CD4-positive, alpha-beta T cell (primary cell): ENCODE measurements around the gene SLC35B1. TPM values are rescaled to one million over a fixed set of nuclear protein-coding genes. Genes with fewer than 3 reads are reported as not detected.

ENCODE experiments used
- ATAC-seq: fragments of 200-7000 bp; cut with Tn5 transposase; one replicate; pipeline ENCODE4 v1.10.0; 2022; ENCODE audit warnings: mild to moderate bottlenecking; ENCODE audit not compliant: poor library complexity
- CTCF ChIA-PET: fragments of 350-600 bp; sonication (Branson Sonifier 250); formaldehyde crosslinking; loops from one replicate; lab custom pipeline; 2021; ENCODE audit warnings: antibody characterized with exemption, inconsistent platforms; lab: Charles Lee
- POLR2A ChIA-PET: fragments of 350-600 bp; sonication (Branson Sonifier 250); formaldehyde crosslinking; loops from one replicate; lab custom pipeline; 2021; ENCODE audit warnings: antibody characterized with exemption, inconsistent platforms; lab: Charles Lee
- DNase-seq, 14 experiments: peaks; one replicate each; pipeline ENCODE4 v3.0.0-alpha.2; 2013 to 2020; ENCODE audit warnings: mixed read lengths in 2 of 14
- H3K27ac ChIP-seq, 2 donors: one replicate each; pipeline versions ENCODE4 v1.5.1 to v1.7.0; 2013; ENCODE audit warnings: low read length in 2 of 2, low read depth in 1 of 2, mild to moderate bottlenecking in 1 of 2
- H3K27me3 ChIP-seq, 2 experiments: 1 replicate in 1 of 2; 2 replicates in 1 of 2; pipeline versions ENCODE4 v1.6.1 to v1.7.0; 2013; ENCODE audit warnings: low read length in 2 of 2, control low read depth in 1 of 2, mild to moderate bottlenecking in 1 of 2, moderate library complexity in 1 of 2; ENCODE audit not compliant: insufficient read depth in 2 of 2, control insufficient read depth in 1 of 2
- H3K36me3 ChIP-seq: one replicate; pipeline ENCODE4 v1.6.1; 2013; ENCODE audit warnings: low read length, control low read depth; ENCODE audit not compliant: insufficient read depth
- H3K4me1 ChIP-seq: one replicate; pipeline ENCODE4 v1.6.1; 2013; ENCODE audit warnings: low read length, control low read depth; ENCODE audit not compliant: insufficient read depth
- H3K4me3 ChIP-seq: one replicate; pipeline ENCODE4 v1.5.1; 2013; ENCODE audit warnings: mild to moderate bottlenecking, low read length, moderate library complexity
- H3K9me3 ChIP-seq, 2 experiments: 1 replicate in 1 of 2; 2 replicates in 1 of 2; pipeline versions ENCODE4 v1.6.1 to v1.7.0; 2013; ENCODE audit warnings: low read length in 2 of 2, mild to moderate bottlenecking in 2 of 2, control low read depth in 1 of 2, moderate library complexity in 1 of 2; ENCODE audit not compliant: control insufficient read depth in 1 of 2, insufficient read depth in 1 of 2
- H3K27ac Mint-ChIP-seq: one replicate; pipeline ENCODE4 v1.8.0; 2020; ENCODE audit warnings: mixed read lengths
- H3K27me3 Mint-ChIP-seq: one replicate; pipeline ENCODE4 v1.8.0; 2021; ENCODE audit warnings: mixed read lengths
- H3K36me3 Mint-ChIP-seq: one replicate; pipeline ENCODE4 v1.8.0; 2021; ENCODE audit warnings: low read depth, mixed read lengths
- H3K4me1 Mint-ChIP-seq: one replicate; pipeline ENCODE4 v1.8.0; 2021; ENCODE audit warnings: low read depth, mixed read lengths
- H3K4me3 Mint-ChIP-seq: one replicate; pipeline ENCODE4 v1.8.0; 2020; ENCODE audit warnings: mild to moderate bottlenecking, mixed read lengths
- H3K9me3 Mint-ChIP-seq: one replicate; pipeline ENCODE4 v1.8.0; 2020; ENCODE audit warnings: mixed read lengths
- intact Hi-C, 2 experiments: fragments of 100-400 bp; cut with DNase I in 1 of 2; cut with micrococcal nuclease in 1 of 2; formaldehyde crosslinking; loops; one replicate each; pipeline versions ENCODE4 v1.15.1 to v1.9.0; 2023 to 2025; cut with DNase I, micrococcal nuclease
- total RNA-seq, 174 experiments: library from RNA in 2 of 174; stranded (reverse) in 2 of 174; gene quantifications; one replicate each; pipeline ENCODE4 v1.2.3 and lab custom pipeline; 2021 to 2026
- TF ChIP-seq, protein P1 (sequence below): fragments of 200-600 bp; IDR thresholded peaks from one replicate; pipeline ENCODE4 v1.8.0; 2022; ENCODE audit warnings: antibody characterized with exemption, mild to moderate bottlenecking

SLC35B1 gene
- total RNA-seq, 2 experiments from 2014 or later: 44.0 to 46.8 TPM

DNA sequence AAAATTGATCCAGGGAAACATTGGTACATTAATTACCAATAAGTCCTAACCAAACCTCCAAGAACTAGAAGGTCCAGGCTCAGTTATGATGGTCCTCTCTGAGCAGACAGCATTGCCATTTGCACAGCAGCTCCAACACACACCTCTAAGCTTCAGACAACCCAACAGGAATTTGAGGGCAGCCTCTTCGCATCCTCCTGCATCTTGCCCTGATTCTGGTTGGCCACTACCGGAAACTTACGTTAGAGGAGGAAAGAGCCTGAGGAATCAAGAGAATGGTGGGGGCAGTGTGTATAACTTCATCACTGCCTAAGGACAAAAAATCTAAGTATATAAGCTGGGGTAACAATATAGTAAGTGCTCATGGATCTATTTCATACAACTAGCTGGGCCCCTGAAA is 40.5 kb upstream of the SLC35B1 start:
- Mint-ChIP-seq H3K4me3 (peak overlapping the region; percentile 72), H3K27me3 (no peaks in the 10 kb centered on the region), H3K4me1 (peaks cover 71% of the 10 kb centered on the region), H3K36me3 (peaks cover 60% of the 10 kb centered on the region), H3K27ac (peak overlapping the region; percentile 97), H3K9me3 (no peaks in the 10 kb centered on the region)
- peak in 6 of 14 experiments; percentile 26 to 79 (median 58) for DNase-seq
- H3K4me1 ChIP-seq: peaks cover 90% of the 10 kb centered on the region
- ChIA-PET CTCF (interaction anchor here (0.9 to 4.6 kb wide), 8 partner anchors 11 to 192 kb away, joined by 3 to 19 read pairs (median 5); partner anchors contain the start of genes FAM117A, KAT7 and SLC35B1), POLR2A (interaction anchor here (0.6 to 6.9 kb wide), 11 partner anchors 10 to 147 kb away, joined by 3 to 218 read pairs (median 7); partner anchors contain the start of genes FAM117A, KAT7 and SLC35B1)
- peak; percentile 20 for ATAC-seq
- TF ChIP-seq, protein P1, sequence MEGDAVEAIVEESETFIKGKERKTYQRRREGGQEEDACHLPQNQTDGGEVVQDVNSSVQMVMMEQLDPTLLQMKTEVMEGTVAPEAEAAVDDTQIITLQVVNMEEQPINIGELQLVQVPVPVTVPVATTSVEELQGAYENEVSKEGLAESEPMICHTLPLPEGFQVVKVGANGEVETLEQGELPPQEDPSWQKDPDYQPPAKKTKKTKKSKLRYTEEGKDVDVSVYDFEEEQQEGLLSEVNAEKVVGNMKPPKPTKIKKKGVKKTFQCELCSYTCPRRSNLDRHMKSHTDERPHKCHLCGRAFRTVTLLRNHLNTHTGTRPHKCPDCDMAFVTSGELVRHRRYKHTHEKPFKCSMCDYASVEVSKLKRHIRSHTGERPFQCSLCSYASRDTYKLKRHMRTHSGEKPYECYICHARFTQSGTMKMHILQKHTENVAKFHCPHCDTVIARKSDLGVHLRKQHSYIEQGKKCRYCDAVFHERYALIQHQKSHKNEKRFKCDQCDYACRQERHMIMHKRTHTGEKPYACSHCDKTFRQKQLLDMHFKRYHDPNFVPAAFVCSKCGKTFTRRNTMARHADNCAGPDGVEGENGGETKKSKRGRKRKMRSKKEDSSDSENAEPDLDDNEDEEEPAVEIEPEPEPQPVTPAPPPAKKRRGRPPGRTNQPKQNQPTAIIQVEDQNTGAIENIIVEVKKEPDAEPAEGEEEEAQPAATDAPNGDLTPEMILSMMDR: no peak
- intact Hi-C loops: loop anchor here (1.0 to 10.0 kb wide), 3 partner anchors 14 to 67 kb away; no protein-coding TSS in a partner anchor
- H3K27me3 ChIP-seq: no peaks in the 10 kb centered on the region
- peaks cover 11% of the 10 kb centered on the region for H3K36me3 ChIP-seq
- no peaks in the 10 kb centered on the region for H3K9me3 ChIP-seq
- no peak overlapping the region for H3K4me3 ChIP-seq
- peak overlapping the region; percentile 87 to 94 for H3K27ac ChIP-seq

DNA sequence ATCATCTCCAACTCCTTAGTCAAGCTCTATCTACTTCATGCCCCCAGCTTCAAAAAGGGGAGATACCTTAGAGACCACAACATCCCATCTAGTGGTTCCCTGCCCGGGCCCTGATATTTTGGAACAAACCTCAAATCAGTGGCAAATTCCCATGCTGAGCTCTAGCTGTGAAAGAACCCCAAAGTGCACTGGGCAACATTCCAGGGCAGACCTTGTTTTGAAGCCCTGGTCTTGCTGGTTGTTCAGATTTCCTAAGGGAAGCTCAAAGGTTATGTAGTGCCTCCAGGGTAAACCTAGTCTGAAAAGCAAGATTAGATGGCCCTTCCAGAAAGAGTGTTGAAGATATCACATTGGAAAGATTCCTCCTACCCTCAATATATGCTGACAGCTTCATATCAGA is 39.9 kb upstream of the SLC35B1 start:
- Mint-ChIP-seq H3K9me3 (no peaks in the 10 kb centered on the region), H3K36me3 (peaks cover 61% of the 10 kb centered on the region), H3K27me3 (no peaks in the 10 kb centered on the region), H3K4me3 (peak overlapping the region; percentile 72), H3K27ac (peak overlapping the region; percentile 97), H3K4me1 (peaks cover 73% of the 10 kb centered on the region)
- Histone ChIP-seq H3K27me3 (no peaks in the 10 kb centered on the region), H3K4me3 (peak overlapping the region; percentile 34), H3K4me1 (peaks cover 90% of the 10 kb centered on the region), H3K9me3 (no peaks in the 10 kb centered on the region), H3K36me3 (peaks cover 11% of the 10 kb centered on the region), H3K27ac (peak overlapping the region; percentile 87 to 94)
- ATAC-seq (no peak), DNase-seq (no peak)
- ChIA-PET POLR2A (interaction anchor here (0.9 to 6.9 kb wide), 14 partner anchors 9 to 104 kb away, joined by 3 to 218 read pairs (median 7); partner anchors contain the start of genes FAM117A, KAT7 and SLC35B1), CTCF (interaction anchor here (0.9 to 4.6 kb wide), 8 partner anchors 10 to 191 kb away, joined by 3 to 19 read pairs (median 6); partner anchors contain the start of genes FAM117A and SLC35B1)
- intact Hi-C loops: loop anchor here (1.0 to 10.0 kb wide), 3 partner anchors 15 to 67 kb away; no protein-coding TSS in a partner anchor
- TF ChIP-seq, protein P1: no peak

DNA sequence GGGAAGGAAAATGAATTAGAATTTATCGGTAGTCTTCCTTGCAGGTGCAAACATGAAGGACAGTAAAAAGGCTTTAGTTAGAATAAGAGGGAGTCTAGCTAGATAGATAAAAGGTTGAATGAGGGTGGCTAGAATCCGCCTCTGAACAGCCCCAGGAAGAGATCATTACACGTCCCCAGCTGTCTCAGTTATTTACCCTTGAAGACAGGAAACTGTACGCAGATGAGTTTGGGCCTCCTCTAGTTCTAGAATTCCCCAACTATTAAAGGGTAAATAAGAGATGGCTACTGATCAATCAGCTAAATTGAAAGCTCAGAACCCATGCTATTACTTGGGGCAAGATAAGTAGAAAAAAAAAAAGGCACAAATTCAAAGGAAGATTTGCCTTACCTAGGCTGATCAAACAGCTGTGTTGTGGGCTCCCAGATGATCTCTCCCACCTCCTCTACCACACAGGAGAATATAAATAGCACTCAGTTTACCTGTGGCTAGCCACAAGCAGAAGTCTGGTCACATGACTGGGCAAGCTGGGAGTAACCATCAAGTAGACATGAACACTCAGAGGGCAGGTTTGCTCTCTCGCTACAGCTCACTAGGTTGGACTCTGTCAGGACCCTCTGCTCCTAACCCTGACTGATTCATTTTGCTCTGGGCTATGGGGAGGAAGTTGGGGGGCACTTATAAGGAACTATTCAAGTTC is 39.2 kb upstream of the SLC35B1 start:
- H3K27ac ChIP-seq: peak overlapping the region; percentile 87 to 94
- peak; percentile 60 for ATAC-seq
- TF ChIP-seq, protein P1: no peak
- Mint-ChIP-seq H3K27ac (peak overlapping the region; percentile 97), H3K4me1 (peaks cover 73% of the 10 kb centered on the region), H3K27me3 (no peaks in the 10 kb centered on the region), H3K4me3 (peak overlapping the region; percentile 67), H3K9me3 (no peaks in the 10 kb centered on the region), H3K36me3 (peaks cover 59% of the 10 kb centered on the region)
- POLR2A ChIA-PET: interaction anchor here (0.9 to 6.9 kb wide), 10 partner anchors 9 to 52 kb away, joined by 3 to 218 read pairs (median 7); partner anchors contain the start of genes FAM117A, KAT7 and SLC35B1
- H3K27me3 ChIP-seq: no peaks in the 10 kb centered on the region
- intact Hi-C loops: loop anchor here in 1 of 2 experiments (10.0 kb wide), 1 partner anchor 68 kb away; no protein-coding TSS in a partner anchor
- H3K4me3 ChIP-seq: peak overlapping the region; percentile 34
- peak in 7 of 14 experiments; percentile 13 to 81 (median 54) for DNase-seq
- peaks cover 88% of the 10 kb centered on the region for H3K4me1 ChIP-seq
- CTCF ChIA-PET: interaction anchor here (0.9 to 4.6 kb wide), 7 partner anchors 10 to 191 kb away, joined by 3 to 19 read pairs (median 5); partner anchors contain the start of gene SLC35B1
- H3K36me3 ChIP-seq: peaks cover 5% of the 10 kb centered on the region
- H3K9me3 ChIP-seq: no peaks in the 10 kb centered on the region
